NAMALWA (cell line): Measurements from ENCODE around the gene MADD.
"Not testable (repeated sequence)": the region's sequence is repeated elsewhere in the genome, so short reads cannot be mapped to it uniquely, and the experiment has no call there.

Experiments used
- DNase-seq: peaks from one replicate; pipeline ENCODE4 v3.0.0-alpha.2; 2015; ENCODE audit warnings: low spot score

MADD gene

DNA sequence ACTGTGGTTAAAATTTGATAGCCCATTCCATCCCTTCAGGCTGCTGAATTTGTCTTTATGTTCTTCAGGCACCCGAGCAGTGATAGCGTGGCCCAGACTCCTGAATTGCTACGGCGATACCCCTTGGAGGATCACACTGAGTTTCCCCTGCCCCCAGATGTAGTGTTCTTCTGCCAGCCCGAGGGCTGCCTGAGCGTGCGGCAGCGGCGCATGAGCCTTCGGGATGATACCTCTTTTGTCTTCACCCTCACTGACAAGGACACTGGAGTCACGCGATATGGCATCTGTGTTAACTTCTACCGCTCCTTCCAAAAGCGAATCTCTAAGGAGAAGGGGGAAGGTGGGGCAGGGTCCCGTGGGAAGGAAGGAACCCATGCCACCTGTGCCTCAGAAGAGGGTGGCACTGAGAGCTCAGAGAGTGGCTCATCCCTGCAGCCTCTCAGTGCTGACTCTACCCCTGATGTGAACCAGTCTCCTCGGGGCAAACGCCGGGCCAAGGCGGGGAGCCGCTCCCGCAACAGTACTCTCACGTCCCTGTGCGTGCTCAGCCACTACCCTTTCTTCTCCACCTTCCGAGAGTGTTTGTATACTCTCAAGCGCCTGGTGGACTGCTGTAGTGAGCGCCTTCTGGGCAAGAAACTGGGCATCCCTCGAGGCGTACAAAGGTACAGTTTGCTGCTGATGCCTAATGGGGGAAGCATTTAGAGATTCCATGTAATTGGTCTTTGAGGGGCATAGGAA lies 4.7 kb downstream of the MADD start:
- DNase-seq = no peak

GRCh38 chr11:47276923-47277322 lies 7.0 kb downstream of the MADD start:
- DNase-seq = no peak

DNA sequence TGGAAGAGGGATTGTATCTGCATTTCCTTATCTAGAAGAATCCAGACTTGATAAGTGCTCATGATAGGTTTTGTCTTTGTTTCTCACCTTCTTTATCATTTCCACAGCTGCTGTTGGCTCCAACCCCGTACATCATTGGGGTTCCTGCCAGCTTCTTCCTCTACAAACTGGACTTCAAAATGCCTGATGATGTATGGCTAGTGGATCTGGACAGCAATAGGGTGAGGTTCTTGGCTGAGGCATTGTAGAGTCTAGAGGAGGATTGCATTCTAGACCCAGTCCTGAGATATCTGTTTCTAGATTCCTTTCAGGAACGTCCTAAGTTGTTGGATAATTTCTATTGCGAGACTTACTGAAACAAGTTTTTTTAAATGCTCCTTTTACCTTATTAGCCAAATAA lies 8.1 kb downstream of the MADD start:
- DNase-seq = no peak

- no peak for DNase-seq
Measured at GRCh38 chr11:47278769-47279168, 8.8 kb downstream of the MADD start.

GRCh38 chr11:47280099-47280498 lies 10.2 kb downstream of the MADD start:
- DNase-seq = no peak

DNA sequence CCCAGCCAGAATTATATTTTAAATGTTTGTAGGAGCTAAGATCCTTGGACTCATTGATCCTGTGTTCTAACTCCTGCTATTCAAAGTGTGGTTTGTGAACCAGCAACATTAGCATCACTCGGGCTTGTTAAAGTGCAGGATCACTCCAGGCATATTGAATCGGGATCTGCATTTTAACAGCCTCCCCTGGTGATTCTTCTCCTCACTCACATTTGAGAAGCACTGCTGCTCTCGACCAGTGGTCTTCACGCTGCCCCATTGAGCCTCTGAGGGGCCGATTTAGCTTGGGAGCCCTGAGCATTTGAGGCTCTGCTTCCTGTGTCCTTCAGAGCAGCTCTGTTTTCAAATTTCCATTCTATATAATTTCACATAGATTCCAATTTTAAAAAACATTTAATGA lies 10.9 kb downstream of the MADD start:
- DNase-seq = no peak

DNA sequence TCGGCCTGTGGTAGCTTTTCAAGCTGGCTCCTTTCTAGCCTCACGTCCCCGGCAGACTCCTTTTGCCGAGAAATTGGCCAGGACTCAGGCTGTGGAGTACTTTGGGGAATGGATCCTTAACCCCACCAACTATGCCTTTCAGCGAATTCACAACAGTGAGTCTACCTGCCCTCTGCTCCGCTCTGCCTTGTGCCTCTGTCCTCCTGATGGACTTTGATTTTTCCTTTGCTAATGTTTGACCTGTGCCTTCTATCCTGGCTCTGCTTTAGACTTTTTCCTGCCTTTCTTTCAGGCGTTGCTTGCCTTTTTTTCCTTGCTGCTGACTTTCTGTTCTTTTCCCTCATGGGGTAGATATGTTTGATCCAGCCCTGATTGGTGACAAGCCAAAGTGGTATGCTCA lies 12.5 kb downstream of the MADD start:
- no peak for DNase-seq

GRCh38 chr11:47284151-47284550 lies 14.2 kb downstream of the MADD start:
- no peak for DNase-seq

- no peak for DNase-seq
Measured at GRCh38 chr11:47285969-47286770, 16.2 kb downstream of the MADD start.

- DNase-seq = no peak
Measured at GRCh38 chr11:47288066-47288465, 18.1 kb downstream of the MADD start.

DNA sequence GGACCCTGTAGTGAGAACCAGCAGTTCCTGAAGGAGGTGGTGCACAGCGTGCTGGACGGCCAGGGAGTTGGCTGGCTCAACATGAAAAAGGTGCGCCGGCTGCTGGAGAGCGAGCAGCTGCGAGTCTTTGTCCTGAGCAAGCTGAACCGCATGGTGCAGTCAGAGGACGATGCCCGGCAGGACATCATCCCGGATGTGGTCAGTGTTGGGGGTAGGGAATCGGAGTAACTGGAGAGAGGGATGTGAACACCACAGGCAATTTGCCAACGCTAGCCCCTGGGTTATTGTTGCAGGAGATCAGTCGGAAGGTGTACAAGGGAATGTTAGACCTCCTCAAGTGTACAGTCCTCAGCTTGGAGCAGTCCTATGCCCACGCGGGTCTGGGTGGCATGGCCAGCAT lies 19.9 kb downstream of the MADD start:
- no peak for DNase-seq

GRCh38 chr11:47295385-47295784 lies 25.5 kb downstream of the MADD start:
- no peak for DNase-seq

GRCh38 chr11:47296045-47296444 lies 26.1 kb downstream of the MADD start:
- no peak for DNase-seq

DNA sequence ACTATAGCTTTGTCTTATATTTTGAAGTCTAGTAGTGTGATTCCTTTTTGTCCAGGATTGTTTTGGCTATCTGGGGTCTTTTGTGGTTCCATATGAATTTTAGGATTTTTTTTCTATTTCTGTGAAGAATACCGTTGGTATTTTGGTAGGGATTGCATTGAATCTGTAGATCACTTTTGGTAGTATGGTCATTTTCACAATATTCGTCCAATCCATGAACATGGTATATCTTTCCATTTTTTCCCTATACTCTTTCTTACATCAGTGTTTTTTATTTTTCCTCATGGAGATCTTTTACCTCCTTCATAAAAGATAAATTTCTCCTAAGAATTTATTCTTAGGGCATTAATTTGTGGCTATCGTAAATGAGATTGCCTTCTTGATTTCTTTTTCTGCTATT lies 29.1 kb downstream of the MADD start:
- no peak for DNase-seq

GRCh38 chr11:47302853-47303252 lies 32.9 kb downstream of the MADD start:
- DNase-seq = no peak

- no peak for DNase-seq
Measured at GRCh38 chr11:47305734-47306483, 36.0 kb downstream of the MADD start.

DNA sequence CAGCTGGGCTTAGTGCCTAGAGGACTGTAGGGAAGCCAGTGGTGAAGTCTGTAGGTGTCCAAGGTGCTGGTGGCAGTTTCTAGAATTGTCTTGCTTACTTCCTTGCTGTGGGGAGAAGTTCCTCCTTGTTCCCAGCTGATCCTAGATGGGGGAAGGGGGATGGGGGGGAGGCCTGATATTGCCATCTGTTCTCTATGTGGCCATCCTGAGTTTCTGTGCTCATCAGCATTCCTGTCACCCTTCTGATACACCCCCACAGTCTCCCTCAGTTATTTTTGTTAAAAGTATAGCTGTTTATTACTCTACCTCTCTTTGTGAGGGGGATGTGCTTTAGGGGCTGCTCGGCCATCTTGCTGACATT lies 36.5 kb downstream of the MADD start:
- no peak for DNase-seq

DNA sequence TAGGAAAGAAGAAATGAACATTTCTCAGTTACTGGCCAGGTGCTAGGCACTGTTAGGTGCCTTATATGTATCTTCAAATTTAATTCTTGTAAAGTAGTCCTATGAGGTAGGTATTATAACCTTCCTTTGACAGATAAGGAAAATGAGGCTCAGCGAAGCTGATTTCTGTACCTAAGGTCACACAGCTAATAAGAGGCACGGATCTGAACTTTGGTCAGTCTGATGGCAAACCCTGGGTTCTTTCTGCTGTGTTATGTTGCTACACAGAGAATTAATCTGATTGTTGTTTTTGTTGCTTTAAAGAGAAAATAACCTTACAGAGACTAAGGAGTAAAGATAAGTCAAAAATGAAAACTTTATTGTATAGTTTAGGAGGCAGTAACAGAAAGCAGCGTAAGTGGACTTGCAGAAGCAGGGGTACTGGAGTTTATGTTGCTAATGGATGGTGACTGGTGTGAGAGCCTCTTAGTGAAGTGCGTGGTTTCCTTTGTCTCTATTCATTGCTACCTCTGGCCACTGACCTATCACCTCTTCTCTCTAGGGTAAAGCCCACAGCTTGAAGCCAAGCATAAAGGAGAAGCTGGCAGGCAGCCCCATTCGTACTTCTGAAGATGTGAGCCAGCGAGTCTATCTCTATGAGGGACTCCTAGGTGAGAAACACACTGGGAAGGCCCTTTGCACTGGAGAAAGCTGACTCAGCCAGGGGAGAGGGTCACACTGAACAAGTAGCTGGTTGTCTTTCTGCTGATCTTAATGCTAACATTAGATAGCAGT lies 38.3 kb downstream of the MADD start:
- no peak for DNase-seq

- no peak for DNase-seq
Measured at GRCh38 chr11:47314992-47315391, 45.1 kb downstream of the MADD start.

DNA sequence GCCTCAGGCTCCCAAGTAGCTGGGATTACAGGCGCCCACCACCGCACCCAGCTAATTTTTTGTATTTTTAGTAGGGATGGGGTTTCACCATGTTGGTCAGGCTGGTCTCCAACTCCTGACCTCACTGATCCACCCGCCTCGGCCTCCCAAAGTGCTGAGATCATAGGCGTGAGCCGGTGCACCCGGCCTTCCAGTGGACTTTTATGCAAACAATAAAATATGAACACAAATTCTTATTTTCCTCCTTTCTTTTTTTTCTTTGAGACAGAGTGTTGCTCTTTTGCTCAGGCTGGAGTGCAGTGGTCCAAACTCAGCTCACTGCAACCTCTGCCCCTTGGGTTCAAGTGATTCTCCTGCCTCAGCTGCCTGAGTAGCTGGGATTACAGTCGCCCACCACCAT lies 46.6 kb downstream of the MADD start:
- not testable (repeated sequence) for DNase-seq

DNA sequence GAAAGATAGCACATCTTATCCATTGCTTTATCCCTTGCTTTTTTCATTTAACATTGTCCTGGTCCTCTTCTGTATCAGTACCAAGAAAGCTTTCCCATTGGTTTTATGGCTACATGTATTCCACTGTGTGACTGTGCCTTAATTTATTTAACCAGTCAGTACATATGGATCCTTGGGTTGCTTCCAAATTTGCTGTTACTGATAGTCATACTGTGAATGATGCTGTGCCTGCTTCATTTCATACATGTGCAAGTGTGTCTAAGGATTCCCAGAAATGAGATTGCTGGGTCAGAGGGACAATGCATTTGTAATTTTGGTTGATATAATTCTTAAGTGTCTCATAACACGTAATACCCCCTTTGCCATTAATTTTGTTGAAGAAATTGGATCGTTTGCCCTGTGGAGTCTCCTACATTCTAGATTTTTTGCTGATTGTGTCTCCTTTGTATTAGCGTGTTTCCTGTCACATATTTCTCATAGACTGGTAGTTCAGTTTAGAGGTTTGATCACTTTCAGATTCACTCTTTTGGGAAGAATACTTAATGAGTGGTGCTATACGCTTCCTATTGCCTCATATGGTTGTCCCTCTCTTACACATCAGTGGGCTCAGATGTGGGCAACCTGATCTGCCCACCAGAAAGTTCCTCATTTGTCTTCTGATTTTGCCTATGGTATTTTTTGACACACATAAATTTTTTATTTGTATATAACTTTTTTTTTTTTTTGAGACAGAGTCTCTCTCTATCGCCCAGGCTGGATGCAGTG lies 47.3 kb downstream of the MADD start:
- no peak for DNase-seq
